Dedifferentiated amniotic fluid mesenchymal stem cell (primary cell): ENCODE measurements around the gene NDUFB10.
A peak's percentile ranks its signal among the peaks of the same experiment; 100 is the strongest.

Experiments used
- DNase-seq: peaks from one replicate; pipeline ENCODE4 v3.0.0-alpha.2; 2016; ENCODE audit errors: extremely low spot score

The NDUFB10 gene

DNA sequence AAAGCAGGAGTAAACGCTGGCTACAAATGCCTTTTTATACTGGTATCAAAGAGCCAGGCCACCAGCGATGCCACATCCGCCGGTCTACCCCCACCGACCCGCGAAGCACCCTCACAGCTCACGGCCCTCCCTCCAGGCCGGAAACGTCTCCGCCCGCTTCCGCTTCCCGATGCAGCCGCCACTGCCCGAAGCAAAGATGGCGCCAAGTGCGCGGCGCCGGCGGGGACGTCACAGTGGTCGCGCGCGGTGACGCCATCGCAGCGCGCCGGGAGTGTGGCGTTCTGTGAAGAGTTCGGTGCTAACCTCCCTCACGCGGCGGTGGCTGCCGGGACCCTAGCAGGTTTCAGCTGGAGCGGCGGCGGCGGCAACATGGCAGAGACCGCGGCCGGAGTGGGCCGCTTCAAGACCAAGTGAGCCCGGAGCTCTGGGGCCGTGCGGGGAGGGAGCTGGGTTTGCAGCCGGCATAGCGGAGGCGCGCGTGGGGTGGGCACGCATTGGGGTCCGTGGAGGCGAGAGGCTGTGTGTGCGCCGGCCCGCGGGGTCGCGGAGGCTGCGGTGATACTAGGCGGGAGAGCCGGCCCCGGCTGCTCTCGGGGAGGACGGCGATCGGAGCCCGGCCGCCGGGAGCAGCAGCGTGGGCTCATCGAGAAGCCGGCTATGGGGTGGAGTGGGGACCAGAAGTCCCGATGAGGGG lies 12.6 kb downstream of the NDUFB10 start, which contains the start of gene TBL3:
TSS of gene TBL3 (plus strand) at position 258 of the 694 bp plus-strand sequence. CDS start at position 370, 112 bp downstream.
- peak; percentile 90 for DNase-seq

DNA sequence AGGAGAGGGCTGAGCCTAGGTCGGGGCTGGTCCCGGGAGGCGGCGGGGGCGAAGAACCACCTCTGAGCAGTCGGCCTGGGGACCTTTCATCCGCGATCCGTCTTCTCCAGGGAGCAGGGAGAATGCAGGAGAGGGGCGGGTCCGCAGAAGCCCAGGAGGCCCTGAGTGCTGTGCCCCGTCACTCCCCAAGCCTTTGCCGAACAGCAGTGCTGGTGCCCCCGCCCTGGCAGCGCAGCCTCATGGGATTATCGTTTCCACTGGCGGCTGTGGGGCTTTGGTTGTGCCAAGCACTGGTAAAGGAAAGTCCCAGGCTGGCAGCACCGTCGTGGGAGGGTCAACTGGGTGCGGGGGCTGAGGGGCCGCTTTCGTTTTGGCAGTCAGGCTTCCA lies 13.1 kb downstream of the NDUFB10 start:
- no peak for DNase-seq

- no peak for DNase-seq
Observed at GRCh38 chr16:1973461-1974156, 14.3 kb downstream of the NDUFB10 start.

DNA sequence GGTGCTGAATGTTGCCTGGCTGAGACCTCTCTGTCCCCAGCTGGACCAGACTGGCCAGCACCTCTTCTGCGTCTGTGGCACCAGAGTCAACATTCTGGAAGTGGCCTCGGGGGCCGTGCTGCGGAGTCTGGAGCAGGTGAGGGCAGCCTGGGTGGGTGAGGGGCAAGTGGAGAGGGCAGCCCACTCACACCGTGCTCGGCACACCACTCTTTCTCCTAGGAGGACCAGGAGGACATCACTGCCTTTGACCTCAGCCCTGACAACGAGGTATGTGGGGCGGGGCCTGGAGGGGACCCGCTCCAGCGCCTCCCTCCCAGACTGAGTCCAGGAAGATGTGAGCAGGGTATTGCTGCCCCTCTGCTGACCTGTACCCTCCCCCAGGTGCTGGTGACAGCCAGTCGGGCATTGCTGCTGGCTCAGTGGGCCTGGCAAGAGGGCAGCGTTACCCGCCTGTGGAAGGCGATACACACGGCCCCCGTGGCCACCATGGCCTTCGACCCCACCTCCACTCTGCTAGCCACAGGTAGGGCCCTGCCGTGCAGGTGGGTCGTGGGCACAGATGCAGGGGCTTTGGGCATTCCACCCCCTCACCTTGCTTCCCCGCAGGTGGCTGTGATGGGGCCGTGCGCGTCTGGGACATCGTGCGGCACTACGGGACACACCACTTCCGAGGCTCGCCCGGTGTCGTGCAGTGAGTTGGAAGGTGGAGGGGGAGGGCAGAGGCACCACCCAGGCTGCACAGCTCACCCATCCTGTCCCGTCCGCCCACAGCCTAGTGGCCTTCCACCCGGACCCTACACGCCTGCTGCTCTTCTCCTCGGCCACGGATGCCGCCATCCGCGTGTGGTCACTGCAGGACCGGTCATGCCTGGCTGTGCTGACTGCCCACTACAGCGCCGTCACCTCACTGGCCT lies 15.1 kb downstream of the NDUFB10 start:
- DNase-seq: no peak

DNA sequence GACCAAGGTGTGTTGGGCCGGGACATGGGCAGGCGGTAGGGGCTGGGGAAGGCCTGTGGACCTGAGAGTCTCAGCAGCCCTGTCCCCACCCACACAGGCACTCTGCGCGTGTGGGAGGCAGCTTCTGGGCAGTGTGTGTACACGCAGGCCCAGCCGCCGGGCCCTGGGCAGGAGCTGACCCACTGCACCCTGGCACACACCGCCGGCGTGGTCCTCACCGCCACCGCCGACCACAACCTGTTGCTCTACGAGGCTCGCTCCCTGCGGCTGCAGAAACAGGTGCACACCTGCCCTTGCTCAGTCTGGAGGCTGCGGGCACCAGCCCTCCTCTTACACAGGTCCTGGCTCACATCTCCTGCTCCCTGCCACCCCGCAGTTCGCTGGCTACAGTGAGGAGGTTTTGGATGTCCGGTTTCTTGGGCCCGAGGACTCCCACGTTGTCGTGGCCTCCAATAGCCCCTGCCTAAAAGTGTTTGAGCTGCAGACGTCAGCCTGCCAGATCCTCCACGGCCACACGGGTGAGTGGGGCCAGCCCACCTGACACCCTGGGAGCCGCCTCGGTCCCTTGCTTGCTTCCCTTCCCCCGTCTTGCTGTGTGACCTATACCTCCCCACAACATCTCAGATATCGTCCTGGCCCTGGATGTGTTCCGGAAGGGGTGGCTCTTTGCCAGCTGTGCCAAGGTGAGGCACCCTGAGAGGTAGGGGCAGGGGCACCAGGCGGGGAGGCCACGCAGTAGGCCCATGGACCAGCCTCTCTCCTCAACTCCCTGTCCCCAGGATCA lies 16.3 kb downstream of the NDUFB10 start:
- no peak for DNase-seq

GRCh38 chr16:1976216-1976520 lies 16.8 kb downstream of the NDUFB10 start:
- no peak for DNase-seq

- DNase-seq: no peak
Observed at GRCh38 chr16:1976951-1977874, 17.9 kb downstream of the NDUFB10 start.

GRCh38 chr16:1977875-1978268 lies 18.5 kb downstream of the NDUFB10 start:
- no peak for DNase-seq

DNA sequence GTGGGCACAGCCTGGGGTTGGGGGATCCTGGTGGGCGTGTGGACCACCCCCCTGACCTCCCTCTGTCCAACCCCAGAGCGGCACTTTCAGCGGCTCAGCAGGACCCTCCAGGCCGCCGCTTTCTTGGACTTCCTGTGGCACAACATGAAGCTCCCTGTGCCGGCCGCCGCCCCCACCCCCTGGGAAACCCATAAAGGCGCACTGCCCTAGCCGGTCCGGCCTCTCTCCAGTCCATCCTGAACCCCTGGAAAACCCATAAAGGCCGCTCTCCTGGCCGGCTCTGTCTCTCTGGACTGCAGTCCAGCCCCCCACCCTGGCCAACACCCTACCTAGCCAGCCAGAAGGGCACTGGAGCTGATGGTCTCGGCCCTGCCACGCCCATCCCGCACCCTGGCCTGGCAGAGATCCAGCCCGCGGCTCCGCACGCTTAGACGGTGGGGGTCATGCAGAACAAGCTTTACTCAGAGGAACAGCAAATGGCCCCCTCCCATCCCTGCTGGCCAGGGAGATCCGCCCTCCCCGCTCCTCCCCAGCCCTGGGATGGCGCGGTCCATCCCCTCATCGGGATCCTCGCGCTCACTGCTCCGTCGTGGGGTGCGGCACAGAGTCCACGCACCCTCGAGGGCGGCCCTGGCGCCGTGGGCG lies 19.3 kb downstream of the NDUFB10 start:
- no peak for DNase-seq

DNA sequence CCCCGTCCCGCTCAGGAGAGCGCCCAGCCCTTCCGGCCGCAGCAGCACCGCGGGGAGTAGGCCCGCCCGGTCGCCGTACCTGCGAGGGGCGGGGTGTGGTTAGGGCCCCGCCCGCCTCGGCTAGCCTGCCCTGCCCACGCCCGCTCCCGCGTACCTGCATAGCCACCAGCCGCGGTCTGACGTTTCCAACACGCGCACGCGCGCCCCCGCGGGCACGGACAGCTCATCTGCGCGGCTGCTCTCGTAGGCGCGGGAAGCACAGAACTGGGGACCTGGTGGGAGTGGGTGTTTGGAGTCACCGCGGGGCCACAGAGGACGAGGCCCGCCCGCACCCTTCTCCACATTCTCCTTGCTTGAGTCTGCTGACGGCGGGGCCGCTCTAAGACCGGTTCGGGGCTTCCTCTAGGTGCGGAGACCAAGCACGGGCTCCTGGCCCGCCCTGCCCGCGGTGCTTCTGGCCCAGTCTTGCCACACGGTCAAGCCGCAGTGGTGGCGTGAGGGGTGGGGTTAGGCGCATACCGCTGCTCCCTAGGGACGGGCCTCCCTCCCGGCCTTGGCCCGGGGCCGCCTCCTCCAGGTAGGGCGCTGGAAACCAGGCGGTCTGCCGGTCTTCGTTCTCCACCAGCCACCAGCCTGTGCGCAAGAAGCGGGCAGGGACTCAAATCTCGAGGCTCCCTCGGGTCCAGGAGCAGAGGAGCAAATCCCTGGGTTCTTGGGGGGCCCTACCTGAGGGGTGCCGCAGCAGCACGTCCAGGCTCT lies 20.1 kb downstream of the NDUFB10 start:
- no peak for DNase-seq

GRCh38 chr16:1980030-1980769 lies 20.9 kb downstream of the NDUFB10 start:
- no peak for DNase-seq

GRCh38 chr16:1980770-1981087 lies 21.4 kb downstream of the NDUFB10 start:
- no peak for DNase-seq

- DNase-seq: no peak
Observed at GRCh38 chr16:1981398-1981836, 22.1 kb downstream of the NDUFB10 start, which contains the start of gene NOXO1. Gene NOXO1, minus strand, starts transcription at chr16:1981469. Its CDS starts 290 bp downstream, at chr16:1981179.

DNA sequence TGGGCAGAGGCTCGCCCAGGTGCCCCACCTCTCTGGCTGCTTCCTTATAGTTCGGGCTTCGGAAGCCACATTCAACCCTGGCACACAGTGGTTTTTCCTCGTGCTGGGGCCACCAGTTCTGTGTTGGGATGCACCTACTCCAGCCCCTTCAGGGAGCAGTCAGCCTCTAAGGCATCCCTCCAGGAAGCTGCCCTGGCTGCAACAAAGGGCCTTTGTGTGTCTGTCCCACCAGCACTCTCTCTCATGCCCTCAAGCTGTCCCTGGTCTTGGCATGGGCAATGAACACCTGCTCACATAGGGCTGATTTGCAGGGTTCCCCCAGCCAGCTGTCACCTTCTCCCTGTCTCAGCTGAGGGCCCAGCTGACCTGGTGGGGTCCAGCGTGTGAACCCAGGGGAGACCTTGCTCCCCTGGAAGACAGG lies 22.7 kb downstream of the NDUFB10 start:
- no peak for DNase-seq

DNA sequence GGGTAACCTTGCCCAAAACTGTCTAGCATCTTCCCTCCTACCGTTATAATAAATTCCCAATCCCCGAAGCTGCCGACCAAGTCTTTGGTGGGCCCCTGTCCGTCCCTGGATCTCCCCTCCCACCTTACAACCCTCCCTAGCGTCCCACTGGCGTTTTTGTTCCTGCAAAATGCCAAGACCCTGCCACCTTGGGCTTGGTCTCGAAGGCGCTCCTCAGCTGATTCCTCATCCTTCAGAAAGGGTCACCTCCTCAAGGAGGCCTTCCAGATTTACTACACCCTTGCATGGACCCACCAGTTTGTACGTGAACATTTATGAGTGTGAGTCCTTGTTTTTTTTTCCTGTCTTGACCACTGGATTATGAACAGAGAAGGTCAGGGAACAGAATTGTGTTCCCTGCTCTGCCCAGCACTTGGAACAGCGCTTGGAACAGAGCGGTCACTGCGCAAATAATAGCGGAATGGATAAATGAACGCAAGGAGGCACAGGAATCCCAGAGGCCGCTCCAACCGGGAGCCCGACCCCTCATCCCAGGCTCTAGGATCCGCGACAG lies 23.7 kb downstream of the NDUFB10 start:
- DNase-seq: no peak

DNA sequence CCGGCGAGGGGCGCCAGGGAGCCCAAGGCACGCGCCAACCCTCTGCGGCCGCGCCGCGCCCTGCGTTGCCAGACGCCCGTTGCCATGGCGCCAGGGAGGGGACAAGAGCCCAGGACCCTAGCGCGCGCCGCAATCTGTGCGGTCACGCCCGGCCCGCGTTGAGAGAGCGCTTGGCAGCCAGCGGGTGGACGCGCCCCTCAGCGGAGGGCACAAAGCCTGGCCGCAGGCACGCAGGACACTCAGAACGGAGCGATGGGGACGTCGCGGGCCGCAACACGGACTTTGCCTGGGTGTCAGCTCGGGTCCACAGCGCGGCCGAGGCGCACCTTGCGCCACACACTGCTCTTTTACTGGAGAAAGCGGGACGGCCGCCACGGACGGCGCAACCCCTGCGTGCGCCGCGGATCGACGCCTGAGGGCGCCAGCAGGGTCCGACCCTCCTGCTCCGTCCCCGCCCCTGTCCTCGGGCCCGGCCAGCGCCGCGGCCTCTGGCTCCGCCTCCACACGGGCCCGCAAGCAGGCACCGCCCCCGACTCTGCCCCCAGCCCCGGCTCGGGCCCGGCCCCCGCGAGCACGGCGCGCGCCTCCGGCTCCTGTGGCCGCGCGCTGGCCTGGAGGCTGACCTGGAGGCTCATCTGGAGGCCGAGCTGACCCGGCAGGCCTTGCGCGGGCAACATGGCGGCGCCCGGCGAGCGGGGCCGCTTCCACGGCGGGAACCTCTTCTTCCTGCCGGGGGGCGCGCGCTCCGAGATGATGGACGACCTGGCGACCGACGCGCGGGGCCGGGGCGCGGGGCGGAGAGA lies 24.4 kb downstream of the NDUFB10 start, which contains the start of gene GFER:
TSS of gene GFER (plus strand) at position 650 of the 803 bp plus-strand sequence. CDS start at position 676, 26 bp downstream.
- DNase-seq: peak; percentile 78
